Ishikawa (cell line): ENCODE results near the gene DDX41.

Experiments used
- CEBPB ChIP-seq: IDR thresholded peaks from 2 replicates; pipeline ENCODE4 v1.6.1; 2012
- CREB1 ChIP-seq: IDR thresholded peaks from 2 replicates; pipeline ENCODE4 v1.6.1; 2012; ENCODE audit warnings: low read depth
- EGR1 ChIP-seq: IDR thresholded peaks from 2 replicates; pipeline ENCODE4 v1.6.1; 2012
- EP300 ChIP-seq: IDR thresholded peaks from 2 replicates; pipeline ENCODE4 v1.6.1; 2012; ENCODE audit warnings: borderline replicate concordance
- FOXM1 ChIP-seq: IDR thresholded peaks from 2 replicates; pipeline ENCODE4 v1.6.1; 2012; ENCODE audit warnings: low read depth, borderline replicate concordance
- NFIC ChIP-seq: IDR thresholded peaks from 2 replicates; pipeline ENCODE4 v1.6.1; 2012
- RAD21 ChIP-seq: IDR thresholded peaks from 2 replicates; pipeline ENCODE4 v1.6.1; 2012; ENCODE audit warnings: low read depth
- TAF1 ChIP-seq: IDR thresholded peaks from 2 replicates; pipeline ENCODE4 v1.6.1; 2012; ENCODE audit warnings: low read depth, mild to moderate bottlenecking
- TCF12 ChIP-seq: IDR thresholded peaks from 2 replicates; pipeline ENCODE4 v1.6.1; 2012; ENCODE audit warnings: low read depth
- TEAD4 ChIP-seq: IDR thresholded peaks from 2 replicates; pipeline ENCODE4 v1.6.1; 2012
- YY1 ChIP-seq: IDR thresholded peaks from 2 replicates; pipeline ENCODE4 v1.6.1; 2012; ENCODE audit warnings: low read depth
- ZBTB7A ChIP-seq: IDR thresholded peaks from 2 replicates; pipeline ENCODE4 v1.6.1; 2012; ENCODE audit warnings: low read depth
- TF ChIP-seq, protein P1 (sequence below): IDR thresholded peaks from 2 replicates; pipeline ENCODE4 v1.6.1; 2012
- TF ChIP-seq, protein P2 (sequence below): IDR thresholded peaks from 2 replicates; pipeline ENCODE4 v1.6.1; 2012; ENCODE audit warnings: low read depth, mild to moderate bottlenecking
- TF ChIP-seq, protein P3 (sequence below): IDR thresholded peaks from 2 replicates; pipeline ENCODE4 v1.6.1; 2012

The DDX41 gene

DNA sequence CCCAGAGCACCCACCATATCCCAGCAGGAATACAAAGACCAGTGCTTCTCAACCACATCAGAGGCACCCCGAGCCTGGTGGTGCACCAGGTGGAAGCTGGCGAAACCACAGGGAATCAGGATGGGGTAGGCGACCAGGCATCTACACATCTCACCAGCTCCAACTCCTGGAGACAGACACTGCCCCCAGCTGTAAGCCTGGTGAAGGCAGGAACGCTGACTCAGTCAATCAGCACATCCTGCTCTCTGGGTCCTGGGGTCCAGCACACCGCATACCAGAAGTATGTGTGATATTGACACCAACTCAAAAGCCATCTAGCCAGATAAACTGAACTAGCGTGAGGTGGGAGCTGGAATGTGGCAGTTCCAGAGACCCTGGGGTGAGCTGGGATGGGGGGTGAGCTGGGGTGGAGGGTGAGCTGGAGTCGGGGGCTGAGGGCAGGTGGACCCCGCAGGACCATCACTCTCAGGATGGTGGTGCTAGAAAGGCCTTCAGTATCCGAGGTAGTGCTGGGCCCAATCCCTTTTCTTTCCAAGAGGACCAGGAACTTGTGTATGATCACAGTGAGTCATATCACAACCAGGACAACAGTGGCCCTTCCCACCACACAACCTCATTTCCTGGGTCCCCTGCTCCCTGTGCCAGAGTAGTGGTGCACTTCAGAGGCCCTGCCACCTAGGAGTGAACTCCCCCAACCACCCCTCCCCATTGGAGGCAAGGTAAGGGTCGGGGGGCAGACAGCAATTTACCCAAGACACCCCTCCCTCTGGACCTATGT, 45.8 kb downstream of the DDX41 start:
- no peak for TF ChIP-seq TEAD4
- TF ChIP-seq NFIC: no peak
- no peak for TF ChIP-seq CEBPB
- TF ChIP-seq, protein P1, sequence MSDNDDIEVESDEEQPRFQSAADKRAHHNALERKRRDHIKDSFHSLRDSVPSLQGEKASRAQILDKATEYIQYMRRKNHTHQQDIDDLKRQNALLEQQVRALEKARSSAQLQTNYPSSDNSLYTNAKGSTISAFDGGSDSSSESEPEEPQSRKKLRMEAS: no peak
- TF ChIP-seq, protein P2, sequence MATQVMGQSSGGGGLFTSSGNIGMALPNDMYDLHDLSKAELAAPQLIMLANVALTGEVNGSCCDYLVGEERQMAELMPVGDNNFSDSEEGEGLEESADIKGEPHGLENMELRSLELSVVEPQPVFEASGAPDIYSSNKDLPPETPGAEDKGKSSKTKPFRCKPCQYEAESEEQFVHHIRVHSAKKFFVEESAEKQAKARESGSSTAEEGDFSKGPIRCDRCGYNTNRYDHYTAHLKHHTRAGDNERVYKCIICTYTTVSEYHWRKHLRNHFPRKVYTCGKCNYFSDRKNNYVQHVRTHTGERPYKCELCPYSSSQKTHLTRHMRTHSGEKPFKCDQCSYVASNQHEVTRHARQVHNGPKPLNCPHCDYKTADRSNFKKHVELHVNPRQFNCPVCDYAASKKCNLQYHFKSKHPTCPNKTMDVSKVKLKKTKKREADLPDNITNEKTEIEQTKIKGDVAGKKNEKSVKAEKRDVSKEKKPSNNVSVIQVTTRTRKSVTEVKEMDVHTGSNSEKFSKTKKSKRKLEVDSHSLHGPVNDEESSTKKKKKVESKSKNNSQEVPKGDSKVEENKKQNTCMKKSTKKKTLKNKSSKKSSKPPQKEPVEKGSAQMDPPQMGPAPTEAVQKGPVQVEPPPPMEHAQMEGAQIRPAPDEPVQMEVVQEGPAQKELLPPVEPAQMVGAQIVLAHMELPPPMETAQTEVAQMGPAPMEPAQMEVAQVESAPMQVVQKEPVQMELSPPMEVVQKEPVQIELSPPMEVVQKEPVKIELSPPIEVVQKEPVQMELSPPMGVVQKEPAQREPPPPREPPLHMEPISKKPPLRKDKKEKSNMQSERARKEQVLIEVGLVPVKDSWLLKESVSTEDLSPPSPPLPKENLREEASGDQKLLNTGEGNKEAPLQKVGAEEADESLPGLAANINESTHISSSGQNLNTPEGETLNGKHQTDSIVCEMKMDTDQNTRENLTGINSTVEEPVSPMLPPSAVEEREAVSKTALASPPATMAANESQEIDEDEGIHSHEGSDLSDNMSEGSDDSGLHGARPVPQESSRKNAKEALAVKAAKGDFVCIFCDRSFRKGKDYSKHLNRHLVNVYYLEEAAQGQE: no peak
- no peak for TF ChIP-seq EGR1
- no peak for TF ChIP-seq RAD21
- no peak for TF ChIP-seq TCF12
- TF ChIP-seq YY1: no peak
- TF ChIP-seq EP300: no peak
- TF ChIP-seq, protein P3, sequence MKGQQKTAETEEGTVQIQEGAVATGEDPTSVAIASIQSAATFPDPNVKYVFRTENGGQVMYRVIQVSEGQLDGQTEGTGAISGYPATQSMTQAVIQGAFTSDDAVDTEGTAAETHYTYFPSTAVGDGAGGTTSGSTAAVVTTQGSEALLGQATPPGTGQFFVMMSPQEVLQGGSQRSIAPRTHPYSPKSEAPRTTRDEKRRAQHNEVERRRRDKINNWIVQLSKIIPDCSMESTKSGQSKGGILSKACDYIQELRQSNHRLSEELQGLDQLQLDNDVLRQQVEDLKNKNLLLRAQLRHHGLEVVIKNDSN: no peak
- no peak for TF ChIP-seq CREB1
- no peak for TF ChIP-seq TAF1
- no peak for TF ChIP-seq ZBTB7A

DNA sequence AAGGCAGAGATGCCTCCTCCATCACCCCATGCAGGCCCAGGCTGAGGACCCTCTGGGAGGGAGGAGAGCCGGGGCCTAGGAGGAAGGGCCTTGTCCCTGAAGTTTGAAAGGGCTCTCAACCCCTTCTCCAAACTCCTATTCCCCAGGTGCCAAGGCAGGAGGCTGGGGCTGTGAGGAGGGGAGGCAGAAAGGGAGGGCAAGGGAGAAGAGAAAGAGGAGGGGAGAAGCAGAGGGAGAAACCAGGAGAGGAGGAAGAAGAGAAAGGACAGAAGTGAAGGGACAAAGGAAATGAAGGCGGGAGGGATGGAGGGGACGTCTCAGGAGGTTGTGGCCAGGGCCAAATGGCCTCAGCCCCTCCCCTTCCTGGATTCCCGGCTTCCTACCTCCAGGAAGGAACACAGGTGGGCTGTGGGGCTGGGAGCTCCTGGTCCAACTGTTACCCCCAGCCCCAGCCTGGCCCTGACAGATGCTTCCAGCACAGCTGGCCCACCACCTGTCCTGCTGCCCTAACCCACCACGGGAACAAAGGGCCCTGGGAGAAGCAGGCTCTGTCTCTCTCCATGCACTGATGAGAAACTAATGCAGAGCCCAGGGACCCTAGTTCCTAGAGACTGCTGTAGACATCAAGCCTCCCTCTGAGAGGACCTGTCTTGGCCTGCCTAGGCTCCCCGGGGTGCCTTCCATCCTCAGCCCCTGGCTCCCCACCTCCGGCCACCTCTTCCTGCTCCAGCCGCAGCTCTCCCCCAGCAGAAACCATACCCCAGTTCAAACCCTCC, 46.8 kb downstream of the DDX41 start:
- TF ChIP-seq EP300 (no peak), EGR1 (no peak), RAD21 (no peak), ZBTB7A (no peak), FOXM1 (no peak), TAF1 (no peak), CREB1 (no peak), TEAD4 (no peak), TCF12 (no peak), CEBPB (no peak), YY1 (no peak), NFIC (no peak)
- TF ChIP-seq, protein P2: no peak
- TF ChIP-seq, protein P3: no peak
- TF ChIP-seq, protein P1: no peak

DNA sequence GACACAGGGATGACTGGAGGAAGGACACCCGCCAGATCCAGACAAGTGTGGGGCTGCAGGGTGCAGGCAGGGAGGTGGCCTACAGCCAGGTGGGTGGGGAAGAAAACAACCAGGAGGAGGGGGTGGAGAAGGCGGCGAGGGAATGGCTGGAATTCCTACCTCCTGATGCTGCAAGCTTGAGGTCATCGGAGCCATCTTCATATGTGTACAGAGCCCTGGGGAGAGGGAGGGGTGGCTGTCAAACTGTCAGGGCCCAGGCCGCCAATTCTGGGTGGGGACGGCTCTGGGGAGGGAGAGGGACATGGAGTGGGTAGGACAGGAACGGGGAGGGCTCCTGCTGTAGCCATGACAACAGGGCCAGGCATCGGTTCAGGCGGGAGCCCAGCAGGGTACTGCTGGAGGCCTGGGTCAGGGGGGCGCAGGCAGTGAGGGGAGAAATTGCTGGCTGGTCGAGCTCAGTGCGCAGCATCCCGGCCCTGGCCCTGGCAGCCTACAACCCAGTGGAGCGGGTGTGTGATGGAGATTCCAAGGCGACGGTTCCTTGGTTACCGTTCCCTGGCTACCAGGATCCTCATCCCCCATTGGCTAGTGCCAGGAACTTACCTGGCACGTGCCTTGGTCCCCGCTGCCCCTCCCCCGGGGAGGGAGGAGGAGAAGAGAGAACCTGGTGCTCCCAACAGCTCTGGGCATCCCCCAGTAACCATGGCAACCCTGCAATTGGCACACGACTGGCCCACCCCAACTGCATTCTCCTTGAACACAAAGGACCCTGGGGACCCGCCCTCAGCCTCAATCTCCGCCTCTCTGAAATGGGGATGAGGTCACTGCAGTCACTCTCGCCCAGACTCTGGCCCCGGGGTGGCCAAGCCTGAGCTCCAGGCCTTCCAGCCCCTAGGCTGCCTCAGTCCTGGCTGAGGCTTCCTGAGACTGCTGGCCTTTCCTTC, 47.8 kb downstream of the DDX41 start:
- TF ChIP-seq RAD21 (no peak), TAF1 (no peak)
- TF ChIP-seq, protein P3: peak; percentile 68

DNA sequence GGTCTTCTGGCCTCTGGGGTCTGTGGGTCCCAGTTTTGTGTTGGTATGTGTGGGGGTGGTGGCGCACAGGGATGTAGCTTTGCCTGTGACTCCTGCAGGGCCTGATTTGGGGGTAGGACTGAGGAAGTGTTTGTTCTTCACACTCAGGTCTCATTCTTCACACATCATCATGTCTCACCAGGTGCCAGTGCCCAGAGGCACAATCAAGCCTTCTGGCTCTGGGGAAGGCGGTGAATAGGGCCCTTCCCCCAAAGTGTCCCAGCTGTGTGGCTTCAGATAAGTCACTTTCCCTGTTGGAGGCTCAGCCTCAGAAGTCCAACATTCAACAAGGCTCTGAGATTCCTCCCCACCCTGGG, 48.5 kb downstream of the DDX41 start:
- TF ChIP-seq TEAD4 (no peak), EGR1 (no peak), ZBTB7A (no peak), CEBPB (no peak), NFIC (no peak), TAF1 (no peak), EP300 (no peak), TCF12 (no peak), RAD21 (no peak), YY1 (no peak)
- TF ChIP-seq, protein P3: no peak
- TF ChIP-seq, protein P1: no peak
